KMS-11 (cell line): Measurements from ENCODE around the gene GUCY2F.

ENCODE experiments used
- H2AFZ ChIP-seq: fragments of 200-600 bp; sonication (generic); 2 replicates; pipeline ENCODE4 v1.6.1; 2016; ENCODE audit warnings: antibody characterized with exemption, mixed run types, low read depth
- H3K27ac ChIP-seq: fragments of 200-600 bp; sonication (generic); 2 replicates; pipeline ENCODE4 v1.6.1; 2016; ENCODE audit warnings: mild to moderate bottlenecking, mixed run types
- H3K27me3 ChIP-seq: fragments of 200-600 bp; sonication (generic); 2 replicates; pipeline ENCODE4 v1.6.1; 2017; ENCODE audit warnings: mild to moderate bottlenecking, low read depth, mixed run types, moderate library complexity; ENCODE audit not compliant: insufficient read depth
- H3K36me3 ChIP-seq: fragments of 200-600 bp; sonication (generic); 2 replicates; pipeline ENCODE4 v1.6.1; 2017; ENCODE audit warnings: mild to moderate bottlenecking, mixed run types; ENCODE audit not compliant: insufficient read depth
- H3K4me1 ChIP-seq: fragments of 200-600 bp; sonication (generic); 2 replicates; pipeline ENCODE4 v1.6.1; 2016; ENCODE audit warnings: mild to moderate bottlenecking, low read depth, mixed run types; ENCODE audit not compliant: poor library complexity, severe bottlenecking
- H3K4me2 ChIP-seq: fragments of 200-600 bp; sonication (generic); 2 replicates; pipeline ENCODE4 v1.7.0; 2016; ENCODE audit warnings: mild to moderate bottlenecking, mixed run types
- H3K4me3 ChIP-seq: fragments of 200-600 bp; sonication (generic); IDR thresholded peaks from 2 replicates; pipeline ENCODE4 v1.6.1; 2017; ENCODE audit warnings: low read depth, low read length, mixed read lengths; ENCODE audit not compliant: insufficient read depth
- H3K79me2 ChIP-seq: fragments of 200-600 bp; sonication (generic); 2 replicates; pipeline ENCODE4 v1.6.1; 2016; ENCODE audit warnings: low read depth, mixed run types; ENCODE audit not compliant: insufficient read depth
- H3K9ac ChIP-seq: fragments of 200-600 bp; sonication (generic); 2 replicates; pipeline ENCODE4 v1.6.1; 2016; ENCODE audit warnings: mild to moderate bottlenecking, mixed run types
- H4K20me1 ChIP-seq: fragments of 200-600 bp; sonication (generic); 2 replicates; pipeline ENCODE4 v1.6.1; 2016; ENCODE audit warnings: mild to moderate bottlenecking, mixed run types; ENCODE audit not compliant: insufficient read depth
- TF ChIP-seq, protein P1 (sequence below): fragments of 200-600 bp; sonication (generic); conservative IDR thresholded peaks from 2 replicates; pipeline ENCODE4 v1.6.1; 2017; ENCODE audit warnings: low read depth, mild to moderate bottlenecking, antibody characterized with exemption, low read length, moderate library complexity, mixed read lengths

The GUCY2F gene

DNA sequence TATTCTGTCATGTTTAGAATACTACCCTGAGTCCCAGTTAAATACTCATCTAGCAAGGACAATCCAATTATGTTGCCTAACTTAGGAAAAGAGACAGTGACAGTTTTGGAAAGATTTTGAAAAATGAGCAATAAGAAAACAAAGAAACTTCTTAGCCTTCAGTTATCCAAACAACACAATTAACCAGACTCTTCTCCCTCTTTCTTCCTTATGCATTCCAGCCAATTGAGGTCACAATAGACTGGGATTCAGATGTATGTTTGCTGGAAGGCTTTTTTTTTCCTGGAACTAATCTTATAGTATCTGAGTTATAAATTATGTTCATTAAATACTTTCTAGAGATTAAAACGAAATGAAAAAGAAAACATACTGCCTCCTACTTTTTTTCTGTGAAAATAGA is 109.6 kb downstream of the GUCY2F start:
- H3K79me2 ChIP-seq, result no peaks in the 10 kb centered on the region
- H3K4me3 ChIP-seq, result no peak overlapping the region
- no peak overlapping the region for H3K27ac ChIP-seq
- no peaks in the 10 kb centered on the region for H4K20me1 ChIP-seq
- H3K4me1 ChIP-seq, result no peaks in the 10 kb centered on the region
- TF ChIP-seq, protein P1, sequence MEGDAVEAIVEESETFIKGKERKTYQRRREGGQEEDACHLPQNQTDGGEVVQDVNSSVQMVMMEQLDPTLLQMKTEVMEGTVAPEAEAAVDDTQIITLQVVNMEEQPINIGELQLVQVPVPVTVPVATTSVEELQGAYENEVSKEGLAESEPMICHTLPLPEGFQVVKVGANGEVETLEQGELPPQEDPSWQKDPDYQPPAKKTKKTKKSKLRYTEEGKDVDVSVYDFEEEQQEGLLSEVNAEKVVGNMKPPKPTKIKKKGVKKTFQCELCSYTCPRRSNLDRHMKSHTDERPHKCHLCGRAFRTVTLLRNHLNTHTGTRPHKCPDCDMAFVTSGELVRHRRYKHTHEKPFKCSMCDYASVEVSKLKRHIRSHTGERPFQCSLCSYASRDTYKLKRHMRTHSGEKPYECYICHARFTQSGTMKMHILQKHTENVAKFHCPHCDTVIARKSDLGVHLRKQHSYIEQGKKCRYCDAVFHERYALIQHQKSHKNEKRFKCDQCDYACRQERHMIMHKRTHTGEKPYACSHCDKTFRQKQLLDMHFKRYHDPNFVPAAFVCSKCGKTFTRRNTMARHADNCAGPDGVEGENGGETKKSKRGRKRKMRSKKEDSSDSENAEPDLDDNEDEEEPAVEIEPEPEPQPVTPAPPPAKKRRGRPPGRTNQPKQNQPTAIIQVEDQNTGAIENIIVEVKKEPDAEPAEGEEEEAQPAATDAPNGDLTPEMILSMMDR, result no peak
- no peak overlapping the region for H2AFZ ChIP-seq
- H3K4me2 ChIP-seq, result no peak overlapping the region
- H3K36me3 ChIP-seq, result no peaks in the 10 kb centered on the region
- no peaks in the 10 kb centered on the region for H3K27me3 ChIP-seq
- H3K9ac ChIP-seq, result no peak overlapping the region

DNA sequence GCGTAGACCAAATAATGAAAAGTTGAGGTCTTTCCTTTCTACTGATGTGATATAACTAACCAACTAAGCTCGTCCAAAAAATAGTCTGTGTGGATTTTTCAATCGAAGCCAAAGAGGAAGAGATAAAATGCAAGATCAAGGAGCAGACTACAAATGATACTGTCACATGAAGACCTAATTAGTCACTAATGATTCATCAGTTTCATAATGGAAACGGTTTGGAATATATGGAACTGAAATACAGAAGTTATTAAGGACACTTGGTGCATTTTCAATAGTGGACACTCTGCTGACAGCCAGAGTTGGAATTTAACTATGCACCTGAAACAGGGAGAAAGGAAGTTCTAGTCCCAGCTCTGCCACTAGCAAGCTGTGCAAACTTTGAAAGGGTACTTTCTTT is 119.8 kb downstream of the GUCY2F start:
- H3K27me3 ChIP-seq, result no peaks in the 10 kb centered on the region
- TF ChIP-seq, protein P1, result no peak
- no peak overlapping the region for H3K27ac ChIP-seq
- H4K20me1 ChIP-seq, result no peaks in the 10 kb centered on the region
- H3K36me3 ChIP-seq, result no peaks in the 10 kb centered on the region
- no peak overlapping the region for H3K4me3 ChIP-seq
- no peak overlapping the region for H3K9ac ChIP-seq
- no peaks in the 10 kb centered on the region for H3K4me1 ChIP-seq
- H3K4me2 ChIP-seq, result no peak overlapping the region
- H2AFZ ChIP-seq, result no peak overlapping the region
- H3K79me2 ChIP-seq, result no peaks in the 10 kb centered on the region

DNA sequence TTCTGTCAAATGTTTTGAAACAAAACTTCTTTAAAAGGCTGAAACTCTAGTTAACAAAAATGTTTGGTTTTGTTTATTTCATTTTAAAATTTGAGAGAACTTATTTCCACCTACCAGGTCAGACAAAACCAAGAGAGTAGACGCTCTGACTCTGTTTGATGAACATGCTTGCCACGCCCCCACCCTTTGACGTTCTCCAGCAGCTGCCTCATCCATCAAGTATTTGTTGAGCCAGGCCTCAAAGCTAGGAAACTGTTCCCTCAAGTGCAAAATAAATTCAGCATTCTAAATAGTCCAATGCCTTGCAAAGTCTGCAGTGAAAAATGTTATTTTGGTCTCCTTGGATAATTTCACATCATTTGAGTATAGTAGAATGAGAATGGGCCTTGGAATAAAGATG is 121.6 kb downstream of the GUCY2F start:
- Histone ChIP-seq H3K27ac (no peak overlapping the region), H3K4me3 (no peak overlapping the region), H2AFZ (no peak overlapping the region), H3K4me1 (no peaks in the 10 kb centered on the region), H3K79me2 (no peaks in the 10 kb centered on the region), H3K9ac (no peak overlapping the region), H3K4me2 (no peak overlapping the region), H4K20me1 (no peaks in the 10 kb centered on the region), H3K36me3 (no peaks in the 10 kb centered on the region), H3K27me3 (no peaks in the 10 kb centered on the region)
- TF ChIP-seq, protein P1, result no peak

DNA sequence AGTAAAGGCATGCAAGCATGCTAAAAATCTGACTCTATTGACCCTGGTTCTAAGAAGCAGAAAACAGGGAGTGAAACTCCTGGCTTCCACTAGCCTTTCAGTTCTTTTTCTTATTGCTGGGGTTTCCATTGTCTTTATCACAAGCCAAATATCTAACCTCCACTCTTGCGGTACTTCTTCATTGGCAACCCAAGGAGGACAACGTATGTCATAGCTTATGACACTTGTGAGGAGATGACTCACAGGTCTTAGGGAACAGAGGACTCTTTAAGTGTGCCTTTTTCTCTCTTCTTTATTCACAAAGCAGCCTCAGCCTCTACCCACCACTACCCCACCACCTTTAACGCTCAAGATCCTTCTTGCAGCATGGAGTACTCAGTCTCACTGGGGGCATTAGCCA is 124.2 kb downstream of the GUCY2F start:
- no peak overlapping the region for H3K9ac ChIP-seq
- H3K4me2 ChIP-seq, result no peak overlapping the region
- H3K27me3 ChIP-seq, result no peaks in the 10 kb centered on the region
- no peak overlapping the region for H3K4me3 ChIP-seq
- H3K4me1 ChIP-seq, result peaks cover 11% of the 10 kb centered on the region
- no peak overlapping the region for H2AFZ ChIP-seq
- H4K20me1 ChIP-seq, result no peaks in the 10 kb centered on the region
- TF ChIP-seq, protein P1, result no peak
- no peak overlapping the region for H3K27ac ChIP-seq
- H3K36me3 ChIP-seq, result no peaks in the 10 kb centered on the region
- no peaks in the 10 kb centered on the region for H3K79me2 ChIP-seq
